ENCODE results near the gene NAA11. TPM values are rescaled to one million over a fixed set of nuclear protein-coding genes. Genes with fewer than 3 reads are reported as not detected.

NAA11 gene
- not detected in 2 replicates for total RNA-seq (2014; rRNA removed; shearing (Covaris generic))
- not detected in 2 replicates for polyA plus RNA-seq (2015; cell fraction: cytosol; rRNA removed)
- polyA plus RNA-seq (2015; cell fraction: nucleus; rRNA removed) = not detected in 2 replicates

- no peak for DNase-seq (ENCODE audit: low read depth)
Measured at GRCh38 chr4:79325864-79326328, at the start of gene NAA11. Gene NAA11, minus strand, starts transcription at chr4:79326061. Its CDS starts 184 bp downstream, at chr4:79325877.

DNA sequence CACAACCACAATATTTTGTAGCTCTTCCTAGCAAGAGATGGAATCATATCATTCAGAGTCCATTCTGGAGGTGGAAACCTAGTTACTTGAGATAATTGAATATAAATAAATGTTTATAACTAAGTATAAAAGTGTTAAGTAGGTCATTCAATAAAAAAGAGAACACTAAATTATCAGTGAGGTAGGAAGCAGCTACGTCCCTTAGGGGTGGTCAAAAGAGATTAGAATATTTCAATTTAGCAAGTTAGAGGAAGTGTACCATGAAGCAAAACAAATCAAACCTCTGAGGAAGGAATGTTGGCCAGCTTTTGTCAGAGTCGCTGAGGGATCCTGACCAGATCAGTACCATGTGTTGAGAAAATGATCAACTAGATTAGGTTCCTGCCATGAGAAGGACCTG is 44.2 kb upstream of the NAA11 start:
- no peak for DNase-seq (ENCODE audit: low read depth)

- DNase-seq (ENCODE audit: low read depth) = no peak
Measured at GRCh38 chr4:79367096-79367495, 41.2 kb upstream of the NAA11 start.

- DNase-seq (ENCODE audit: low read depth) = no peak
Measured at GRCh38 chr4:79366422-79366821, 40.6 kb upstream of the NAA11 start.

DNA sequence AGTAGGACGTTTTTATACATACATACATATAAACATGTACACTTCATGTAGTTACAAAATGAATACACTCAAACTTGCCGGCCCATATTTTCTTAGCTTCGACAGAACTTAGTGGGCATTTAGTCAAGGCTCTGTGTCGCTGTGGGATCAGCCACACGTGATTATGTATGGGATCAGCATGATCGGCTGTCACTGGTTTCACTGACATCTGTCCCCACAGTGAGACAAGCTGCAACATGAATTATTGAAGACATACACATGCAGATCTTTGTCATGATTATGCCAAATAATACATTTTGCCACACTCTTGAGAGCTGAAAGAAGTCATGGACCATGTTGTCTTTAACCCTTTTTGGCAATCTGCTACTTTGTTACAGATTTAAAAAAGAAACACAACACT is 38.2 kb upstream of the NAA11 start:
- no peak for DNase-seq (ENCODE audit: low read depth)

GRCh38 chr4:79362626-79363025 is 36.8 kb upstream of the NAA11 start:
- no peak for DNase-seq (ENCODE audit: low read depth)

GRCh38 chr4:79360006-79360405 is 34.1 kb upstream of the NAA11 start:
- DNase-seq (ENCODE audit: low read depth) = no peak

DNA sequence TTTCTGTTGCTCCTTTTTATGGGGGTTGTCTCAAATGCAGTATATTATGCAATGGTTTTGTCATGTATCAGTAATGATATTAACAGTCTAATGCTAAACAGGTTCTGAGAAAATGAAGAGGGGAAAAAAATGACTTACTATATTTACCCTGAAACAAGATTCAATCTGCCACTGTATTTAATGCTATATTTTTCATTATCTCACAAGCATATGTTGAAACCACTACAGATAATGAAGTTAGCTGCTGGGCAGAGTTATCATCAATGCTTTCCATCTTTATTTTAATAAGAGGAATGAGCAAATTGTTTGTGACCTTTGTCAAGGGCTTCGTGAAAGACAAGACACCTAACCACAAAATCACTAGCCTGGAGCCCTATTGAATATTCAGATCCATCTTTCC is 32.6 kb upstream of the NAA11 start:
- no peak for DNase-seq (ENCODE audit: low read depth)

DNA sequence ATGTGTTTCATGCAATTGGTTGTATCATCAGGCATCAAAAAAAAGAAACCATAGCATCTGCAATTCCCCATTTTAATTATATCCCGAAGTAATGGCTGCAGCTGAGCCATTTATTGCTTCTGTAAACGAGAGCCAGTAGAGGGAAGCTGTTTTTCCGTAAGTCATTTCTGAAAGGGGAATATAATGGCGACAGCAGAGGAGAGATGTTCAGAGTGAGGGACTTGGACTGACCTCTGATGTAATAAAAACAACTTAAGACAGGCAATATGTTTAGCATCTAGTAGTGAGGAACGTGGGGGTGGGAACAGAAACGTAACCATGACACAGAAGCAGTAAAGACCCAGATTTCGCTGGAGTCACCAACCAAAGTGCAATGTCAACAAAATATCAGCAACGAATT is 31.5 kb upstream of the NAA11 start:
- no peak for DNase-seq (ENCODE audit: low read depth)

- no peak for DNase-seq (ENCODE audit: low read depth)
Measured at GRCh38 chr4:79353075-79353474, 27.2 kb upstream of the NAA11 start.

DNA sequence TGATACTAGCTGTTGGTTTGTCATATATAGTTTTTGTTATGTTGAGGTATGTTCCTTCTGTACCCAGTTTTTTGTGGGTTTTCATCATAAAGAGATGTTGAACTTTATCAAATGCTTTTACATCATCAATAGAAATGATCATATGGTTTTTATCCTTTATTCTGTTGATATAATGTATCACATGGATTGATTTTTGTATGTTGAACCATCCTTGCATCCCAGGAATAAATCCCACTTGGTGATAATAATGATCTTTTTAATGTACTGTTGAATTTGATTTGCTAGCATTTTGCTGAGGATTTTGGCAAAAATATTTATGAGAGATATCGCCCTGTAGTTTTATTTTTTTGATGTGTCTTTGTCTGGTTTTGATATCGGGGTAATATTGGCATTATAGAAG is 22.5 kb upstream of the NAA11 start:
- DNase-seq (ENCODE audit: low read depth) = no peak

DNA sequence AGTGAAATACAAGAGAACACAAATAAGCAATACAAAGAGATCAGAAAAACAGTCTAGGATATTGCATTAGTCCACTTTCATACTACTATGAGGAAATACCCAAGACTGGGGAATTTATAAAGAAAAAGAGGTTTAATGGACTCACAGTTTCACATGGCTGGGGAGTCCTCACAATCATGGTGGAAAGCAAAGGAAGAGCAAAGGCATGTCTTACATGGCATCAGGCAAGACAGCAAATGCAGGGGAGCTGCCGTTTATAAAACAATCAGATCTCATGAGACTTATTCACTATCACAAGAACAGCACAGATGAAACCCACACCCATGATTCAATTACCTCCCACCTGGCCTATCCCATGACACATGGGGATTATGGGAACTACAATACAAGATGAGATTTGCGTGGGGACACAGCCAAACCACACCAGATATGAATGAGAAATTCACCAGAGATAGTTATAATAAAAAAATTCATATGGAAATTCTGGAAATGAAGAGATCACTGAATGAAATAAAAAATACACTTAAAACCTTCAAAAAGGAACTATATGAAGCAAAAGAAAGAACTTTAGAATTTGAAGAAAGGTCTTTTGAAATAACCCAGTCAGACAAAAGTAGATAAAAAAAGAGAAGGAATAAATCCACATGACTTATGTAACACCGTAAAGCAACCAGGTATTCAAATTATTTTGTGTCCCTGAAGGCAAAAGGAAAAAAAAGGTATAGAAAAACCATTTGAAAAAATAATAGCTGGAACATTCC is 16.2 kb upstream of the NAA11 start:
- DNase-seq (ENCODE audit: low read depth) = no peak

DNA sequence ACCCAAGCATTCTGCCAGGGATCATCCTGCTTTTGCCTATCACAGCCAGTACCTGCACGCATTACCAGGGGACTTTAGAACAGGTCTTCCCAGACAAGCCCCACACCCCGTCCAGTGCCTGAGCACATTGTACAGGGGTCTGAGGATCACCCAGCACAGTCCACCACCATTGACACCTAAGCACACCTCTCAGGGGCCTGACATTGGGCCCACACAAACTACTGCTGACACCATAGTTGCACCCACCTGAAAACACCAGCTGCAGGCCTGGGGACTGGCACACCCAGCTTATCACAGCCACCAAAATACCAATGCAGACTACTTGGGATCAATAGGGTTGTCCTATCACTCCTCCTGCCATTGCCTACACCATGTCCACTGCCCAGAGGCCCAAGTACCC is 14.7 kb upstream of the NAA11 start:
- DNase-seq (ENCODE audit: low read depth) = no peak

GRCh38 chr4:79338148-79338547 is 12.3 kb upstream of the NAA11 start:
- no peak for DNase-seq (ENCODE audit: low read depth)

DNA sequence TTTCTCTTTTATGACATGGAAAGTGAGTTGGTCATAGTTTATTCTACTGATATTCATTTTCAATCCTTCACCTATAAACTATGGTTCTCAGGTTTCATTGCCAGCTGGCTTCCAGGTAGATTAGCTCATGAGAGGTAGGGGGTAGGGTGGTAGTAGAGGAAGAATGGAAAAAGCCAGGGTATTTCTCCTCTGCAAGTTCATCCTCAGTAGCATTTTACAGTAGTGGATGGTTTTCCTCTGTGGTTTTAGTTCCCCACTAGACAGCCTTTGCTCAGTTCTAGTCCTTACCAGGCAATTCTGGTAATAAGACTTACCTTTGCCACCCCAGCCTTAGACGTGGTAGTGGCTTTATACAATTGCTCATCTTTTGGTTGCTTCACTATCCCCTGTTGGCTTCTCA is 8.9 kb upstream of the NAA11 start:
- DNase-seq (ENCODE audit: low read depth) = no peak

- no peak for DNase-seq (ENCODE audit: low read depth)
Measured at GRCh38 chr4:79334341-79334740, 8.5 kb upstream of the NAA11 start.

DNA sequence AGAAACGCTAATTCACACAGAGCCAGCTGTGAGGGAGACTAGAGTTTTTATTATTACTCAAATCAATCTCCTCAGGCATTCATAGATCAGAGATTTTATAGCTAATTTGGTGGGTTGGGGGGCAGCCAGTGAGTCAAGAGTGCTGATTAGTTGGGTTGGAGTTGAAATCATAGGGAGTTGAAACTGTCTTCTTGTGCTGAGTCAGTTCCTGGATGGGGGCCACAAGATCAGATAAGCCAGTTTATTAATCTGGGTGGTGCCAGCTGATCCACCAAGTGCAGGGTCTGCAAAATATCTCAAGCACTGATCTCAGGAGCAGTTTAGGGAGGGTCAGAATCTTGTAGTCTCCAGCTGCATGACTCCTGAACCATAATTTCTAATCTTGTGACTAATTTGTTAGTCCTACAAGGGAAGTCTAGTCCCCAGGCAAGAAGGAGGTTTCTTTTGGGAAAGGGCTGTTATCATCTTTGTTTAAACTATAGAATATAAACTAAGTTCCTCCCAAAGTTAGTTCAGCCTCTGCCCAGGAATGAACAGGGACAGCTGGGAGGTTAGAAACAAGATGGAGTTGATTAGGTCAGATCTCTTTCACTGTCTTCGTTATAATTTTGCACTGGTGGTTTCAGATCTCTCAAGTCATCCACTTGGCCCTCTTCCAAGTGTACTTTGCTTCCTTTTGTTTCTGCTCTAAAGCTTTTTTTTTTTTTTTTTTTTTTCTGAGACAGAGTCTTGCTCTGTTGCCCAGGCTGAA is 5.4 kb upstream of the NAA11 start:
- peak; percentile 55 for DNase-seq (ENCODE audit: low read depth)

- DNase-seq (ENCODE audit: low read depth) = no peak
Measured at GRCh38 chr4:79330720-79331119, 4.9 kb upstream of the NAA11 start.

- no peak for DNase-seq (ENCODE audit: low read depth)
Measured at GRCh38 chr4:79325436-79325835, 425 bp downstream of the NAA11 start.

DNA sequence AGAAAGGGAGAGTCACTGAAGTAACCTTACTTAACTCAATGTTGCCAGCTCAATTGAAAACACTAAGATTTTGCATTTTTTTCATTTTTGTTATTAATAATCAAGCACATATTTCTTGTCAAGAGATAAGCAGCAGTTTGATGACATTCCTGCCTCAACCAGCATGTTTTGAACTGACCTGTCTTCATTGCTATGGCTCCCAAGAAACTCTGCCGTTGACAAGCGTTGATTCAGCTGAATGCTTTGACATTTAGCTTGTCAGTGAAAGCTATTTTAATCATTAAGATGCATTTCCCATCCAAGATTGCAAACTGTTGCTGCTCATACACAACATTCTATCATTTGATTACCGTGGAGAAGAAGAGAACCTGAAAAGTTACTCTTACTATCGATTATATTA is 5.9 kb downstream of the NAA11 start:
- no peak for DNase-seq (ENCODE audit: low read depth)

GRCh38 chr4:79317711-79318110 is 8.2 kb downstream of the NAA11 start:
- no peak for DNase-seq (ENCODE audit: low read depth)

DNA sequence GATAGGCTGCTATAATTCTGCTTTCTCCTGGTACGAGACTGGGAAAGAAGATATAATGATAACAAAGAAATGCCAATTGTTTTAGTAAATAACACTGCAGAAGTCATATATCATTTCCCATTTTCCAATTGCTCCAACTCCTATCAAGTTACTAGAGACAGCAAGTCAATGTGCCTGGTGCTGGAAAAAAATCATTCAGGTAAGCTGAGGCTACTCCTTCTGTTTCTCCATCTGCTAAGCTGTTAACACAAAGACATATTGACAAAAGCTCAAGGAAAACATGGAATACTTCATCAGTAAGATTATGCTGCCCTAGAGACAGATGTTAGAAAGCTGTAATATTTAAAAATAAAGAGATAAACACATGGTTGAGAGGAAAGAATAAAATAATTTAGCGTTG is 10.0 kb downstream of the NAA11 start:
- no peak for DNase-seq (ENCODE audit: low read depth)

GRCh38 chr4:79311279-79311678 is 14.6 kb downstream of the NAA11 start:
- DNase-seq (ENCODE audit: low read depth) = no peak
